ENCODE measurements around the gene CA5B.

DNA sequence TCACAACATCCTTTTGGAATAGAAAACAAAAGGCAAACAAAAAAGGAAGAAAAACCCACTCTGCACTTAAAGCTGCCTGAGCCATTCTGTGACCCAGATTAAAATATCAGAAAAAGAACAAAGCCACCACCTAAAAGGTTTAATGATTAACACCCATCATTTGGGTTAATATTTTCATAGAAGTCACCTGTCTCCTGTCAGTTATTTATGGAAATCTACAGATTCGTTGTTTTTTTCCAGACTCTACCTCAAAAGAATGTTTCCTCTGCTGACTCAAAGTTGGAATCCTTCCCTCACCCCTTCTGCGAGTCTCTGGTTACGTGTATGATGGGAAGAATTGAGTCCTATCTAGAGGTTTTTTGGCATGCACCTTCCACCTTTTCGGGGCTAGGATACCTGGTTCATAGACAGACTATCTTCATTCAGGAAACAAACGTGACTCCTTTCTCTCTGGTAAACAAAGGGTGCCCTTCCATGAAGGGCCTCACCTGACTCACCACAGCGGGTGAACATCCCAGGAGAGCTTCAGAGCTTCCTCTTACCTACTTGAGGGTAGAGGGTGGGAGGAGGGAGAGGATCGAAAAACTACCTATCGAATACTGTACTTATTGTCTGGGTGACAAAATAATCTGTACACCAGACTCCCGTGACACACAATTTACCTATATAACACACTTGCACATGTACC, 19.6 kb upstream of the CA5B start:
- TF ChIP-seq SUZ12 (IDR thresholded peaks at IDR 0.05; ENCODE audit: extremely low read depth, insufficient read depth, insufficient read length), result no peak
- no peak for TF ChIP-seq YY1 (IDR thresholded peaks at IDR 0.05; ENCODE audit: insufficient read depth, insufficient read length)
- no peak for TF ChIP-seq ZNF274 (IDR thresholded peaks at IDR 0.05; ENCODE audit: low read depth, low read length)
